NCI-H82 (cell line): Measurements from ENCODE around the gene TUBB6.

ENCODE experiments used
- DNase-seq: peaks from one replicate; lab custom pipeline; 2025; lab: John Stamatoyannopoulos, UW

TUBB6 gene

GRCh38 chr18:12291161-12291560 is 16.9 kb upstream of the TUBB6 start:
- DNase-seq: no peak

DNA sequence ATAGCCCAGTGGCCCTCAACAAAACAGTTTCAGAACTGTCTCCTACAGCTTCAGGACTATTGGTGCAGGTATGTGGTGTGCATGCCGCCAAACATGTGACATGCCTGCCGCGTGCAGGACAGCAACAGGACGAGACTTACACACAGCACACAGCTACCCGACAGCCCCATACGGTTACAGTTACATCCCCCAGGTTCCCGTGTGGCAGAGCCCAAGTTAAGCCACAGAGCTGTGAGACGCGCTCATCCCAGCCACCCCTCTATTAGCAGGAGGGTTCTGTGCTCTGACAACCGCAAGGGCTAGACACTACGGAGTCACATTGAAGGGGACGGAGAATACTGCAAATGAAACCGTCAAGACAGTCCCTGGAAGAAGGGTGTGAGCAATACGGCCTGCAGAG is 16.4 kb upstream of the TUBB6 start:
- no peak for DNase-seq

- no peak for DNase-seq
These were observed 14.2 kb upstream of the TUBB6 start for GRCh38 chr18:12293831-12294230.

DNA sequence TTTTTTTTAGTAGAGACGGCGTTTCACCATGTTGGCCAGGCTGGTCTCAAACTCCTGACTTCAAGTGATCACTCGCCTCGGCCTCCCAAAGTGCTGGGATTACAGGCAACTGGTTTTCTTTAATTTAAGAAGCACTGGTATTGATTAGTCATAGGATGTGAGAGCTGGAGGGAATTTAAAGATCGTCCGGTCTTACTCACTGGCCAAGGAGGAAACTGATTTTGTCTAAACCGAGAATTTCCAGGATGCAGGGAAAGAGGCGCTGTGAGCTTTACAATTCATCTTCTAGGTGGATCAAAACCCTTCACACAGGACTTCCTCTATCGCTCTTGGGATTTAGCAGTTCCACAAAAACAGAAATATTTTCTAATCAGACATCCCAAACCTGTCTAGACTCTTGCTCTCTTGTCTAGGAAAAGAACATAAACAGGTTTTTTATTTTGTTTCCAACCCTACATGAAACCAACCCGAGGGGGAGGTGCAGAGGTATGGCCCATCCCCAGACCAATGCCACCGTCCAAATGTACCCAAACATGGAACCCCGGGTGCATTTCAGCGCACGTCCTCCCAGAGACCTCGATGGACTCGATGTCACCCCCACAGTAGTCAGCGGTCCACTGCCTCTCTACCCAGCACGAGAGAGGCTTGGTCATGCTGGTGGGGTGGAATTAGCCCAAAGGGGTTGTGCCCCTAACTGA is 12.5 kb upstream of the TUBB6 start:
- DNase-seq: no peak

- no peak for DNase-seq
These were observed 12.0 kb upstream of the TUBB6 start for GRCh38 chr18:12296087-12296403.

GRCh38 chr18:12296457-12296856 is 11.6 kb upstream of the TUBB6 start:
- DNase-seq: no peak

DNA sequence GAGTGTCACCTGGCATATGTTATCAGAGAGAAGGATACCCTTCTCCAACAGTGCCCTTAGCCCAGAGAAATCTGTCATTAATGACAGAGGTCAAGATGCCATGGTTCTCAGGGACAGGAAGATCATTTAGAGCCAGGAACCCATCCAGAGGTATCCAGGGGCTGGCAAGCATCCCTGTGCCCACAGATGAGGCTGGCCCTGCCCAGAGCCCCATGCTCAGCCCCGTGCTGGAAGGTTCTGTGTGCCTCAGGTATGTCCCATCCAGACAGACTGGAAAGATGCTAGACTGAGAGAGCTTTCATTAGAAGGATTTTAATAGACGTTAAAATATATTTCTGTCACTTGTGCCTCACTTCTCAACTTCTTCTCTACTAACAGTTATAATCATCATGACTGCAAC is 8.2 kb upstream of the TUBB6 start:
- no peak for DNase-seq

- DNase-seq: no peak
These were observed 6.6 kb upstream of the TUBB6 start for GRCh38 chr18:12301263-12302005.

DNA sequence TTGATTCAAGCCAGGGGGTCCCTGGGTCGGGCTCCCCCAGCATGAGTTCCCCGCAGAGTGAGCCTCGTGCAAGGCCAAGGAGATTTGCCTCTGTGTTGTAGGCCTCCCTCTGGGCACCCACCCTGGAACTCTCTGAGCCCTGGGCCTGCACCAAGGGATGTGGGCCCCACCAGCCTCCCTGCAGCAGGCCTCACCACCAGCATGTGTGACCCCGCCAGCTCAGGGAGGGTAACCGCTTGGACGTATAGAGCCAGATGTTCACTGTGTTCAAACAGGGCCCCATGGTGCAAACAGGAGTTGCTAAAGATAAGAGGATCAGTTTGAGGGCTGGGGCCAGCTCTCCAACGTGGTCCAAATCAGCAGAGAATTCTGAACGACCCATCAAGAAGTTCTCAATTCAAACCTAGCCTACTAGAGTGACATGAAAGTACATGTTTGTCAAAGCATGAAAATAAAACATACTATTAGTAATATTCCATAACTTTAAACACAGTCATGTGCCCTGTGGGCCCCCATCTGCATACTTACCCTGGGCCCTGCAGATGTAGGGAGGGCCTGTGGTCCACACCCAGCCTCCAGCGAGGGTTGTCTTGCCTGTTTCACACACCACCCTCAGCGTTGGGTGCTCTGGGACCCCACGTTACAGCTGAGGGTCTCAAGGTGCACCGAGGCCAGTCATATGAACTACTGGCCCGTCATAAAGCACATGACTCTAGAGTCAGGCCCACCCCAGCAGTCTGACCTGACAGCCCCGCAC is 5.5 kb upstream of the TUBB6 start:
- DNase-seq: peak; percentile 78

DNA sequence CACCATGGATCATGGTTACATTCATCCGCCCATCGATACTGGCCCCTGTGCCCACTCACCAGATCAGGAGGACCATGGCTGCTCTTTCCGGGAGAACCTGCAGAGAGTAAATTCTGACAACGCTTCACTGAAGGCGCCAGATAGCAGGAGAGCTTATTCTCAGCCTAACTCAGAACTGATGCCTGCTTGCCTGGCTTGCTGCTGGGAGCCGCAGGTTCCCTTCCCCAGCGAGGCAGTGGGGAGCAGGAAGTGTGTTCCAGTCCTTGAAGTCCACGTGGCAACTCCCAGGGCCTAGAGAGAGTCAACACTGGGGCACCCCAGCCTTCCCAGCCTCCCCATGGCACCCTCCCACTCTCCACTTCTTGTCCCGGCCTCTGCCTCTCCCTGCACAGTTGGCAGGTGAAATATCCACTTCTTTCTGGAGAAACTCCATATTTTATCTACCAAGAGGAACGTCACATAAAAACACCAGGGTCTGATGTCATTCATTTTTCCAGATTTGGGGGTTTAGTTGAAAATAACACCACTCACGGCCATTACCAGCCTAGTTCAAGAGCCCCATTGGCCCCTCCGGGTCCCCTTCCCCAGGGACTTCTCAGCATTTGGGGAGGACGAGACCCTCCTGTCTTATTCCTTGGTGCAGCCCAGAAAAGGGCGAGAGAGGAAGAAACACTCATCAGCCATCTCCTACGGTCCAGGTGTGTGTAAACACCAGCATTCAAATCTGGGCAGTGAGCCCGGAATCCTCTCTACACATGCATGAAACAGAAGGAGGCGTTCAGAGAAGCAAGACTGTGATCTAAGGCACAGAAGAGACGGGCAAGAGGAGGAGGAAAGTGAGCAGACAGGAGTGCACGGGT is 3.5 kb upstream of the TUBB6 start:
- DNase-seq: no peak

DNA sequence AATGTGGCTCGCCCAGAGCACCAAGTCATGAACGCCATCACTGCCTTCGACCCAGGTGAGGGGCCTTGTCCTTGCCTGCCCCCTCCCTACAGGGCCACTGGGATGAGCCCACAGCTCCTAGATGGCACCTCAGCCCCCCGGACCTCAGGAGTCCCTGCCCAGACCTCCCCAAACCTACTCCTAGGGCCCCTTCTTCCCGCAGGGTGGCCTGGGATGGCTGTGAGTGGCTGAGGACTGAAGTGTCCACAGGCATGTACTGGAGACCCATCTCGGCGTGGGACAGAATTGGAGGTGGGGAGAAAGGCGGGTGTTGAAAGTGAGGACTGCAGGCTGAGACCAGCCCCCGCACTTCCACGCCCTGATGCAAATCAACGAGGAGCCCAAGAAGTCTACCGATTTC is 2.8 kb upstream of the TUBB6 start:
- DNase-seq: no peak

- no peak for DNase-seq
These were observed 2.0 kb upstream of the TUBB6 start for GRCh38 chr18:12305930-12306629.

- no peak for DNase-seq
These were observed 1.0 kb upstream of the TUBB6 start for GRCh38 chr18:12306752-12307700.

GRCh38 chr18:12308386-12309100 is 502 bp downstream of the TUBB6 start:
- DNase-seq: peak; percentile 78

DNA sequence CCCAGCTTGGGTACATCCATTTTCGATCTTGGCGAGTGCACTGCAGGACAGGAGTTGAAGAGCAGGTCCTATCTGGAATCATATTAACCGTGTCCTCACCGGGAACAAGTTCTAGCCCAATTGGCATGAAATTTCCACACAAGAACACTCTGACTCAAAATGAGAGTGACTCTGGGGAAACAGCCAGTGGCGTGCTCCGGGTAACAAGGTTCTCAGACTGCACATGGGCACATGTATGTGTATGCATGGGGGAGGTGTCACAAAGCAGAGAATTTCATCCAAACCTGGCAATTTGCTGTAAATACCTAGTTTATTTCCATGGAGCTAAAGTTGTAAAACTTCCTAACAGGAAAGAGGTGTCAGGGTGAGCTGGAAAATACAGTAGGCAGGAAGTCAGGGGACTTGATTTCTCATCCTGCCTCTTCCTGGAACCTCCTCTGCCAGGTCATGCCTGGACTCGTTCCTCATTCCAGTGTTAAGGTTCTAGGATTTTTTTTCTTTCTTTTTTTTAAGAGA is 1.7 kb downstream of the TUBB6 start:
- no peak for DNase-seq

- no peak for DNase-seq
These were observed 2.7 kb downstream of the TUBB6 start for GRCh38 chr18:12310762-12311161.

DNA sequence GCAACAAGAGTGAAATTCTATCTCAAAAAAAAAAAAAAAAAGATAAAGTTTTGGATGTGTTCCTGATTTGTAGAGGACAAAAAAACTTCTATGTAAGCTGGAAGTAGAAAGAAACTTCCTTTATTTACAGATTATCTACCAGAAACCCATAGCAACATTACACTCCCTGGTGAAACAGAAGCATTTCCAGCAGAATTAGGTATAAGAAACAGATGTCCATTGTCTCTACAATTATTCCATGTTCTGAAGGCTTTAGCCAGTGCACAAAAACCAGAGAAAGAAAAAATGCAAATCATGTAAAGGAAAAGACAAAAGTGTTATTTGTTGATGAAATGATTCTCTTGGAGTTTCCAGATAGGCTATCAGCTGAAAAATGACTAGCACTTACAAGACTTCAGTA is 4.9 kb downstream of the TUBB6 start:
- no peak for DNase-seq

DNA sequence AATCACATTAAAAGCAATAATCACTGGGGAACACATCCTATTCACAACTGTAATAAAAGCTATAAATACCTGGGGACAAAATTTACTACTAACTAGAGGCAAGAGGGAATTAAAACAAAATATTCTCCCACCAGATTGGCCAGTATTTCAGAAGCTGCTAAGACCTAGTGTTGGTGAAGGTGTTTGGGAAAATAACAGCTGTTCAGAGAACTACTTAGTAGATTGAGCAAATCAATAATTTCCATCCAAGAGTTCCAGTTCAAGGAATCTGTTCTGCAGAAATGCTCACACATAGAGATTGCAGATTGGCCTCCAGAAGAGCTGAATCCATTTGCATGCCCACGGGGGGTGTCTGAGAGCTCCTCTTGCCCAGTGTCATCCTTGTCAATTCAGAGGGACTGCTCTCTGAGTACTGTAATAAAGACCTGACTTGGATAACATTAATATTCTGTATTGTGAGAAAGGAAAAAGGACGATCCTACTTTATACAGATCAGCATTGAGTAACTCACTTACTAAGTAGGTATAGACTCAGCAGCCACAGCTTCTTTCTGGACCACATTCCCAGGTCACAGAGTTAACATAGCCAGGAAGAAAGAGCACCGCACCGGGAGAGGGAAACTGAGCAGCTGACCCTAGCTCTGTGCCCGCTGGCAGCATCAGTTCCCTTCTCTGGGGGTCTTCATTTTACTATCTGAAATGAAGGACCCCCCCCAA is 5.6 kb downstream of the TUBB6 start:
- DNase-seq: no peak
